A204.1 (cell line): ENCODE results near the gene PLEKHG3.

Experiments
- FAIRE-seq: peaks from 2 replicates; lab custom pipeline; 2012; peaks lifted over from hg19 to GRCh38; lab: Jason Lieb, UNC

PLEKHG3 gene

DNA sequence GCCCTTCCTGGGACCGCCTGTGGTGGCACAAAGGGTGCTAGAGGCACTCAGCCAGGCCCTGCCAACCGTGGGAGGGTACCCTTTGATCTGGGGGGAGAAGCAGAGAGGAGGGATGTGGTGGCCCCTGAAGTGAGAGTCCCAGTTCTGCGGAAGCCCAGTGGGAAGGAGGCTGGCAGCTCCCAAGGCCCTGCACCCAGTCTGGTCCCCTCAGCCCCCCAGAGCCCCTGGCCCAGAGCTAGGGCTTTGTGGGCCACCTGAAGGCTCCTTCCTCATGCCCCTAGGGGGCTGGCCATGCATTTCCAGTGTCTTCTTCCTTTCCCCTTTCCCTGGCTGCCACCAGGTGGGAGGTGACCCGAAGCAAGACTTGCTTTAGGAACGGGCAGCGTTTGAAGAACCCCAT is 44.3 kb downstream of the PLEKHG3 start:
- no peak for FAIRE-seq

DNA sequence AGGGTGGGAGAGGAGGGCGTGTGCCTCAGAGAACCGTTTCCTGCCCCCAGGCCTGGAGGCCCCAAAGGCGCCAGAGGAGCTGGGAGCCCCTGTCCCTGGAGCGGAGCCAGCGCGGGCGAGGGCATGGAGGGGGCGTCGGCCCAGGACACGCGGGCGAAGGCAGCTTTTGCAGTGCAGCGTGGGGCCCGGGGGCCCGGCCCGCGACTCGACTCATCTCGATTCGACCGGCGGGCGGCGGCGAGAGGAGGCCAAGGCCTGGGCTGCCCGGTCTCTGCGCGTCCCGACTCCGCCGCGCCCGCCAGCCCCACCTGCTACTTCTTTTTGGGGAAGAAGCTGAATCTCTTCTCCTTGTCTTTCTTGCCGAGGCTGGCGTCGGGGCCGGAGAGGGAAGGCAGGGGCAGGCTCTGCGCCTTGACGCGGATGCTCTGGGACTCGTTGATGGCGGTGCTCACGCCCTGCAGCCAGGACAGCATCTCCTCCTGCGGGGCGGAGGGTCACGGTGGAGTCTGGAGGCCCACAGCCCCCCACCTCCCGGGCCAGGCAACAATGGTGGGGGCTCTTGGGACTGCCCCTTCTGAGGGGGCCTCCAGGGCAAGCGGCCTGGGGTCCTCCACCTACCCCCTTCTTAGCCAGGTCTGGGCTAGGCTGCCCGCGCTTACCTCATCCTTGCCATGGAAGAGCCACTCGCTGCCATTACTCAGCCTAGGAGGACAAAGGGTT is 44.9 kb downstream of the PLEKHG3 start:
- FAIRE-seq = no peak

DNA sequence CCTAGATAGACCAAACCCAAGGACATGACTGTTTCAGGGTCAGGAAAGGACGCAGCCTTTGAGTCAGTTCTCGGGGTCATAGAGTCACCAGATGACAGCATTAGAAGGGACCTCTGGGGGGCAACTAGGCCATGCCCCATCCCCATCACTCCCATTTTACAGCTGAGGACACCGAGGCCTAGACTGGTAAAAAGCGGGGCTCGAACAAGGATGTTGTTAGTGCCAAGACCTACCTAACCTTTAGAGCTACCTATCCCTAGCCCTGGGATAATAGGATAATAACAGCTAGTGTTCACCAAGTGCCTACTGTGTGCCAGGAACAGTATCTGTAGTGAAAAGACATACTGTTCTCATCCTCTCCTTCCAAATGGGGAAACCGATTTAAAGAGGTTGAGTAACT is 48.7 kb downstream of the PLEKHG3 start:
- no peak for FAIRE-seq

GRCh38 chr14:64753374-64753773 is 49.1 kb downstream of the PLEKHG3 start:
- FAIRE-seq = no peak

DNA sequence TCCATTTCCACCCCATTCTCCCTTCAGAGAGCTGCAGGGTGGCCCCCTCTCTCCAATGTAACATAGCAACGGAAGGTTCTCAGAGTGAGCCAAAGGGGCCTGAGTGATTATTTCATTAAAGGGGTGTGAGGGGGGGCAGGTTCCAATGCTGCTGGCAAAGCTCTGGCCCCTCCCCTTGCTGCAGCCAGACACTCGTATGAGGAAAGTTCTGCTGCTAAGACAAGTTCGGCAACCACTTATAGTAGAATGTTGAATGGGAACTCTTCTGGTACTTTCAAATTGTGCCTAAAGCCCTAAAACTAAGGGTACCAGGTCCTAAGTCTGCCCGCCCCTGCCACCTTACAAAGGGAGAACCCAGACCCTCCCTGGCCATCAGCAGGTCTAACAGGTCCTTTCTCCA is 49.8 kb downstream of the PLEKHG3 start:
- no peak for FAIRE-seq

DNA sequence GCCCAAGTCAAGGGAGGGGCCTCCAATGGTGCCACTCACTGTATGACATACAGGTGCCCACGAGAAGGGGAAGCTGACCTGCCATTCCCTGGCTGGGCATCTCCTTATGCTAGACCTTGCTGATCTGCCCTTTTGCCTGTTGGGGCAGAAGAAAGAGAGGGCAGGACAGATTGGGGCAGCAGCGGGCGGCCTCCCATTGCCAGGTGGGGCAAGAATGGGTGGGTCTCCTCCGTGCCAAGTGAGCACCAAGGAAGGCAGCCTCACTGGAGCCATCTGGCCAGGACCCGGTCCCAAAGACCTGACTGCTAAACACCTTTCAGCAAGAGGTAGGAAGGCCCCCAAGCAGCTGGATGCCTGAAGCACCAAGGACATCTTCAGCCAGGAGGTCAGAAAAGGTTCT is 50.5 kb downstream of the PLEKHG3 start:
- no peak for FAIRE-seq

DNA sequence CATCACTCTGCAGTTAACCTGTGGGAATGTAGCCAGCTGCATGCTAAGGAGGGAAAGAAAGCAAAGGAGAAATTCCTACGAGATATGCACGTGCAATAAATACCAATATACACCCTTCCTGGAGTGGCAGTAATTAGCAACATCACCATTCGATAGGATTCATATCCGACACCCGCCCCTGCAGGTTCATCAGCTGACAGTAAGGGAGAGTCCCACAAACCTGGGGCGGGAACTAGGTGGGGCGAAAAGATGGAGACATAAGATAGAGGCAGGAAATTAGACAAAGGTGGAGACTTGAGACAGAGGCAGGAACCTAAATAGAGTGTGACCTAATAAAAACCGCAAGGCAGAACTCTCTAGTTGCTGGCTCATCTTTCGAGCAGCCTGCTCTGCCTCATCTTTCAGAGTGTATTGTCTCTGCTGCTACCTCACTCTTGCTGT is 51.6 kb downstream of the PLEKHG3 start:
- no peak for FAIRE-seq

GRCh38 chr14:64756712-64757111 is 52.5 kb downstream of the PLEKHG3 start:
- FAIRE-seq = no peak

GRCh38 chr14:64757601-64758000 is 53.4 kb downstream of the PLEKHG3 start:
- FAIRE-seq = no peak

- FAIRE-seq = no peak
These were observed 53.8 kb downstream of the PLEKHG3 start for GRCh38 chr14:64758025-64758521.

DNA sequence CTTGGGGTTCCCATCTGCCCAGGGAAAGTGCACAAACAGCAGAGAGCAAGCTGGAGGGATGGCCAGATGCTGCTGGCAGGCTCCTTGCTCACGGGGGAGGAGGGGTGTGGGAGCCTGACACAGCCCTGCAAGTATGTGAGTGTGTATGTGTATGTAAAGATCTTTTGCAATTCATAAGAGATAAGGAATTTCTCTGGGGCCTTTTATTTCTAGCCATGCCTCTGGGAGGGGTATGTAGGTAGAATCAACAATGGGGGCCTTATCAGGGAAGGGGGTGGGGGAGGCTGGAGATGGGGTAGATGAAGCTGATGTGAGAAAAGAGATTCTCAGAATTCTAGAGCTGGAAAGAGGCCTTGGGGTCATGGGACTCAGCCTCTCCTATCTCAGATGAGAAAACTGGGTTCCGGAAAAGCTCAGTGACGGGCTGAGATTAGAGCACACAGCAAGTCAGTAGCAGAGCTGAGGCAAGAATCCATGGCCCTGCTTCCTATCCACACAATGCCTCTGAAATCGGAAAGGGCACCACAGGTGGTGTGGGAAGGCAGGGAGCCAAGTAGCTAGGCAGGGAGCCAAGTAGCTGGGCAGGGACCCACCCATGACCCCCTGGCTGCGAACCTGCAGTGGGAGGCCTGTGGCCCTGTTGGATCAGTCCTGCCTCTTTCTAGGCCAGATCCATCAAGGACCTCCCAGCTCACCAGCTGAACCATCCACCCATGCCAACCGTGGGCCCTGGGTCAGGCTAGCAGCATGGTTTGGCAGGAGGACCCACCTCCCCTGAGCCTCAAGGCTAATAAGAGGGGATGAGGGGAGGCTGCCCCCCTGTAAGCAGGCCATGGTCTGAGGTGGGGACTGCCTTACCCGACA is 54.7 kb downstream of the PLEKHG3 start:
- no peak for FAIRE-seq

DNA sequence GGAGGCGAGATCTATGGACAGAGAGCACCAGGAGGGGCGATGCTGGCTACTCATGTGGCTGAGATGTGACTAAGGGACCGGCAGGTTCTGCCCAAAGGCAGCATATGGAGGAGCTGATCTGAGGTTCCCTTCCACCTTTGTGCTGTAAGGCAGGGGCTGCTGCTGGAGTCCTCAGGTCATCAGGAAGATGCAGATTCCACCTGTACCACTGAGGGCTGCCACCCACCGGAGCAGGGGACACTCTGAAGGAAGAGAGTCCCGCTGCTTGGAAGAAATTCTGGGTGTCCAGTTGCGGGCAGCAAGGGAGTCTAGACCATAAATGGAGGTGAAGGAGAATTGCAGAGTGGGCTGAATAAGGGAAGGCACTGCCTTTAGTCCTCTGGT is 55.3 kb downstream of the PLEKHG3 start:
- no peak for FAIRE-seq

- FAIRE-seq = no peak
These were observed 56.0 kb downstream of the PLEKHG3 start for GRCh38 chr14:64760146-64760755.

DNA sequence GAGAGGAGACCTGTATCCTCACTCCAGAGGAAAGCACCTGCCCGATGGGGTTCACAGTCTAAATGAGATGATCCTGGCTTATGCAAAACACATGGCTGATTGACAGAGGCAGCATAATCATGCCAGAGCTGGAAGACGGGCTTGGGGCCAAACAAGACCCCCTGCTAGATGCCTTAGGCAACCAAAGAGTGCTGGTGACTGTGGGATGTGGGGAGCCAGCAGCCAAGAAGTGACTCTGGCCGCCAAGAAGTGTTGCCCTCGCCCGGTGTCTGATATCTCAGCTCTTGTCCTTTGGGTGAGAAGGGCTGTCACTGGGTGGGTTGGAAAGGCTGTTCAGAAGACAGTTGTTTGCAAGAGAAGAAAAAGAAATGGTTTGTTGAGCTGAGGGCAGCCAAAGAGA is 56.7 kb downstream of the PLEKHG3 start:
- no peak for FAIRE-seq

GRCh38 chr14:64761441-64762043 is 57.3 kb downstream of the PLEKHG3 start:
- no peak for FAIRE-seq

- no peak for FAIRE-seq
These were observed 58.1 kb downstream of the PLEKHG3 start for GRCh38 chr14:64762044-64763034.

DNA sequence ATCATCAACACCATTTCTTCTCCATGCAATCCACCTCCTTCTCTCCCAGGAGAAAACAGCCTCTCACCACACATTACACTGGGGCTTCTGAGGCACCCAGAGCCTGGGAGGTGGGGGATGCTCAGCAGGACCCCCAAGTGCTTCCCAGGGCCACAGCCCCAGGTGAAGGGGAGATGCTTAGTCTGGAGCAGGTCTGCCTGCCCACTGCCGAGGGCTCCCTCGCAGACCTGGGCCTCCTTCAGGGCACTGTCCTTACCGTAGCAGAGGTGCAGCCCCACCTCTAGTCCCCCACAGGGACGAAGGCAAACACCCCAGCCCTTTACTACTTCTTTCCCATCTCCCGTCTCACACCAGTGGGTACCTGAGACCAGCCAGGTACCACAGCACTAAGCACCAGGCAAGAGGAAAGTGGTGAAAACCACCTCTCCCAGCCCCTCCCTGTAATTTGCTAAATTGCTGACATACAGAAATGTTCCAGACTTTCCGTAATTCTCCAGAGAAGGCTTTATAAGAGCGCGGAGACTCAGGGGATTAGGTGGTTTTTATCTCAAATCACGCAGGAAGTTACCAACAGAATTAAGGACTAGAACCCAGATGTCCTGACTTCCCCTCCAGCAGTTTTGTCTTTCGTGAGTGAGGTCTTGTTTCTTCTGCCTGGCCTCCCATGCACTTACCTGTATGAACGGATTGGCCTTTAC is 59.0 kb downstream of the PLEKHG3 start:
- no peak for FAIRE-seq

DNA sequence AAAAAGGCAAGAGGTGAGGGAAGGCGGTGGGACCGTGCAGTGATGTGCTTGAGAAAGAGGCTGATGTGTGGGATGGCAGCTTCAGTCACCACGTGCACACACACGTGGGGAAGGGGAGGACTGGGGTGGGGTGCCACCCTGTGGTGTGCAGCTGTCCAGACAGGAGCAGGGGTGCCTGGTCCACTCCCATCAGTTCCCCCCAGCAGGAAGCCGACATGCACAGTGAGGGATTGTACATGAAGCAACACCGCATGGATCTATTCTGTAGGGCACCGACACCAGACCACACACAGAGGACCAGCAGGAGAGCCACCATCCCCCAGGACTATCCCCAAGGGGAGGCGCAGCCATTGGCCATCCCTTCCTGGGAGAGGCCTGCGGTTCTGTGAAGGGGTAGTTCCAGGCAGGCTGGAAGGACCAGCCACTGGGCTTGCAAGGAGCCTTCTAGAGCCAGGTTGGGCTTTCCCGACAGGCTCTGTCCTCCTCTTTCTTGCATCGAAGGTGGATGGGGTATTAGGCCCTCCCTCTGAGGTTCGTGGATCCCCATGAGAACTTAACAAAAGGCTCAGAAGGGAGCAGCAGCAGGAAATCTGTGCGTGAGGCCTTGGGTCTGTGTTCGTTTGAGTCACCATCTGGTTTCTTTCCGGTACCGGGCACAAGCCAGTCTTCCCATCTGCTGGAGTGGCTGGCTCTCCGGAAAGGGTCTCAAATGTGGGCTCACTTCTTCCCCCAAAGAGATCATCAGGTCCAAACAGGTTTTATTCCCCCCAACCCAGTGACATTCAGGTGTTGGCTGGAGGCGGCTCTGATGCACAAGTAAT is 59.8 kb downstream of the PLEKHG3 start:
- FAIRE-seq = no peak

DNA sequence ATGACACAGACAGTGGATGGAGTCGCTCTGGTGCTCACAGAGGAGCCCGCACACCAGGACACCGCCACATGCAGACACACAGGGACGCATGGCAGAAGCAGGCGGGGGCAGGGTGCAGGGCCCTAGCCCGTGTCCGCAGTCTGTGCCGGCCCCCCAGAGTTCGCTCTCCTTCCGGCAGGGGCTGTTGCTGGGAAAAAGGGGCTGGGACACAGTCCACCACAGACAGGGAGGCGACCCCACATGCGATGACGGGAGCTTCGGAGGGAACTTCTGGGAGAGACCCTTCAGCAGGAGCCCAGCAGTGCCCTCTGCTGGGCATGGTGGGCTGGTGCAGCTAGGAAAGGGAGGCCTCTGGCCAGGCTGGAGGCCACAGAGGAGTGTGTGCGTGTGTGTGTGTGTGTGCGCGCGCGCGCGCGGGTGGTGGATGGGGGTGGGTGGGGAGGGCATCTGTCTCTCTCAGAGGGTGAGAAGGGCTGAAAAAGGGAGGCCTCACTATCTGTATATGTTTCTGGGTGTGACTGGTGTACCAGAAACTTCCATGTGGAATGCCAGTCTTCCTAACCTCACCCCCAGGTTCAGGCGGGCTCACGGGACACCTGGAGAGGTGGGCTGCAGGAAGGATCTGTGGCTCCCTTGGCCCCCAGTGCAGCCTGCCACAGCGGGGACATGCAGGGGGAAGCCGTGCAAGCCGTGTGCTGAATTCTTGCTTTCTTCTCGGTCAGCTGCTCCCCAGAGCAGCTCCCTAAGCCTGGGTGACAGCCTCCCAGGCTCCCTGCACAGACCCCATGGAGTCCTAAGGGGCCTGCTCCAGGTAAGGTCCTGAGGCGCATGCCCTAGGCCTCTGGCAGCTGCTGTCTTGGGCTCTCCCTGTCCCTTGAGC is 60.7 kb downstream of the PLEKHG3 start:
- FAIRE-seq = no peak
